HT1080 (cell line): ENCODE measurements around the gene COL24A1. TPM values are rescaled to one million over a fixed set of nuclear protein-coding genes. Genes with fewer than 3 reads are reported as not detected.
"Not testable (repeated sequence)": the region's sequence is repeated elsewhere in the genome, so short reads cannot be mapped to it uniquely, and the experiment has no call there.

Experiments used
- DNase-seq: peaks from one replicate; pipeline ENCODE4 v3.0.0-alpha.2; 2015; ENCODE audit warnings: low read depth
- total RNA-seq: library from RNA; depleted of rRNA; stranded (reverse); fragments of >200 nt; shearing (Covaris generic); gene quantifications from 2 replicates; pipeline ENCODE4 v1.2.3, GENCODE V29; 2014

The COL24A1 gene
- total RNA-seq, 1 experiment from 2014 or later, result not detected

- DNase-seq, result no peak
Observed at GRCh38 chr1:85998105-85998855, 158.3 kb downstream of the COL24A1 start.

GRCh38 chr1:85992791-85993190 is 163.8 kb downstream of the COL24A1 start:
- peak; percentile 13 for DNase-seq

- no peak for DNase-seq
Observed at GRCh38 chr1:85991261-85991660, 165.3 kb downstream of the COL24A1 start.

- no peak for DNase-seq
Observed at GRCh38 chr1:85984636-85985035, 171.9 kb downstream of the COL24A1 start.

GRCh38 chr1:85983316-85983715 is 173.3 kb downstream of the COL24A1 start:
- DNase-seq, result no peak

- DNase-seq, result peak; percentile 19
Observed at GRCh38 chr1:85976516-85977205, 179.9 kb downstream of the COL24A1 start.

GRCh38 chr1:85975912-85976371 is 180.6 kb downstream of the COL24A1 start:
- no peak for DNase-seq

- no peak for DNase-seq
Observed at GRCh38 chr1:85962457-85962856, 194.1 kb downstream of the COL24A1 start.

GRCh38 chr1:85957760-85958159 is 198.8 kb downstream of the COL24A1 start:
- DNase-seq, result no peak

- not testable (repeated sequence) for DNase-seq
Observed at GRCh38 chr1:85955218-85955617, 201.4 kb downstream of the COL24A1 start.

GRCh38 chr1:85952460-85952859 is 204.1 kb downstream of the COL24A1 start:
- DNase-seq, result no peak

GRCh38 chr1:85947186-85947585 is 209.4 kb downstream of the COL24A1 start:
- no peak for DNase-seq

GRCh38 chr1:85943945-85944344 is 212.6 kb downstream of the COL24A1 start:
- DNase-seq, result no peak

- no peak for DNase-seq
Observed at GRCh38 chr1:85943526-85943925, 213.0 kb downstream of the COL24A1 start.

GRCh38 chr1:85940656-85941306 is 215.8 kb downstream of the COL24A1 start:
- DNase-seq, result no peak

- DNase-seq, result no peak
Observed at GRCh38 chr1:85938829-85939228, 217.7 kb downstream of the COL24A1 start.

- no peak for DNase-seq
Observed at GRCh38 chr1:85936470-85936869, 220.1 kb downstream of the COL24A1 start.

- DNase-seq, result no peak
Observed at GRCh38 chr1:85936057-85936456, 220.5 kb downstream of the COL24A1 start.

- no peak for DNase-seq
Observed at GRCh38 chr1:85935234-85935633, 221.3 kb downstream of the COL24A1 start.

- no peak for DNase-seq
Observed at GRCh38 chr1:85934516-85934915, 222.1 kb downstream of the COL24A1 start.

- DNase-seq, result no peak
Observed at GRCh38 chr1:85933961-85934360, 222.6 kb downstream of the COL24A1 start.

GRCh38 chr1:85911742-85912141 is 244.8 kb downstream of the COL24A1 start:
- peak; percentile 1 for DNase-seq
